ENCODE results near the gene PAAF1. TPM values are rescaled to one million over a fixed set of nuclear protein-coding genes. Genes with fewer than 3 reads are reported as not detected.

Gene PAAF1
- total and polyA plus RNA-seq, 2 experiments from 2014 or later, result 13.6 to 18.1 TPM

DNA sequence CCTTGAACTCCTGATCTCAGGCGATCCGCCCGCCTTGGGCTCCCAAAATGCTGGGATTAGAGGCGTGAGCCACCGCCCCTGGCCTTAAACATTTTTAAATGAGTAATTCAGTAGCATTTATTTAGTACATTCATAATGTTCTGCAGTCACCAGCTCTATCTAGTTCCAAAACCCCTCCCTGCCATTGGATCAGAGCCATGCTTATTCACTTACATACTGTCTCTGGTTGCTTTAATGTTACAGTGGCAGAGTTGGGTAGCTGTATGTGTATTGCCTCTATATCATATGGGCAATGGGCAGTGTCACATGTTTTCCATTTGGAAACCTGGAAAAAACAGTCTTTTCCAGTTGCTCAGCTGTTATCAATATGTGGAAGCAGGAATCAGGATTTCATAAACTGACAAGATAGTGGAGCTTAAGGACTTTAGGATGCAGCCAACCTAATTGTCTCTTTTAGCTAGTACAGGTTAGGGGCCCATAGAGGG, 10.7 kb upstream of the PAAF1 start:
- Mint-ChIP-seq H3K27me3 (ENCODE audit: insufficient read depth, low read depth, poor library complexity) (no peaks in the 10 kb centered on the region), H3K36me3 (ENCODE audit: low read depth) (peaks cover 8% of the 10 kb centered on the region; the same call in 2 of the 3 replicates), H3K4me1 (peaks cover 4% of the 10 kb centered on the region), H3K9me3 (no peaks in the 10 kb centered on the region), H3K27ac (no peak overlapping the region), H3K4me3 (no peak overlapping the region)
- no peak overlapping the region for H3K4me3 ChIP-seq
- H2AFZ ChIP-seq, result no peak overlapping the region
- TF ChIP-seq, protein P1, sequence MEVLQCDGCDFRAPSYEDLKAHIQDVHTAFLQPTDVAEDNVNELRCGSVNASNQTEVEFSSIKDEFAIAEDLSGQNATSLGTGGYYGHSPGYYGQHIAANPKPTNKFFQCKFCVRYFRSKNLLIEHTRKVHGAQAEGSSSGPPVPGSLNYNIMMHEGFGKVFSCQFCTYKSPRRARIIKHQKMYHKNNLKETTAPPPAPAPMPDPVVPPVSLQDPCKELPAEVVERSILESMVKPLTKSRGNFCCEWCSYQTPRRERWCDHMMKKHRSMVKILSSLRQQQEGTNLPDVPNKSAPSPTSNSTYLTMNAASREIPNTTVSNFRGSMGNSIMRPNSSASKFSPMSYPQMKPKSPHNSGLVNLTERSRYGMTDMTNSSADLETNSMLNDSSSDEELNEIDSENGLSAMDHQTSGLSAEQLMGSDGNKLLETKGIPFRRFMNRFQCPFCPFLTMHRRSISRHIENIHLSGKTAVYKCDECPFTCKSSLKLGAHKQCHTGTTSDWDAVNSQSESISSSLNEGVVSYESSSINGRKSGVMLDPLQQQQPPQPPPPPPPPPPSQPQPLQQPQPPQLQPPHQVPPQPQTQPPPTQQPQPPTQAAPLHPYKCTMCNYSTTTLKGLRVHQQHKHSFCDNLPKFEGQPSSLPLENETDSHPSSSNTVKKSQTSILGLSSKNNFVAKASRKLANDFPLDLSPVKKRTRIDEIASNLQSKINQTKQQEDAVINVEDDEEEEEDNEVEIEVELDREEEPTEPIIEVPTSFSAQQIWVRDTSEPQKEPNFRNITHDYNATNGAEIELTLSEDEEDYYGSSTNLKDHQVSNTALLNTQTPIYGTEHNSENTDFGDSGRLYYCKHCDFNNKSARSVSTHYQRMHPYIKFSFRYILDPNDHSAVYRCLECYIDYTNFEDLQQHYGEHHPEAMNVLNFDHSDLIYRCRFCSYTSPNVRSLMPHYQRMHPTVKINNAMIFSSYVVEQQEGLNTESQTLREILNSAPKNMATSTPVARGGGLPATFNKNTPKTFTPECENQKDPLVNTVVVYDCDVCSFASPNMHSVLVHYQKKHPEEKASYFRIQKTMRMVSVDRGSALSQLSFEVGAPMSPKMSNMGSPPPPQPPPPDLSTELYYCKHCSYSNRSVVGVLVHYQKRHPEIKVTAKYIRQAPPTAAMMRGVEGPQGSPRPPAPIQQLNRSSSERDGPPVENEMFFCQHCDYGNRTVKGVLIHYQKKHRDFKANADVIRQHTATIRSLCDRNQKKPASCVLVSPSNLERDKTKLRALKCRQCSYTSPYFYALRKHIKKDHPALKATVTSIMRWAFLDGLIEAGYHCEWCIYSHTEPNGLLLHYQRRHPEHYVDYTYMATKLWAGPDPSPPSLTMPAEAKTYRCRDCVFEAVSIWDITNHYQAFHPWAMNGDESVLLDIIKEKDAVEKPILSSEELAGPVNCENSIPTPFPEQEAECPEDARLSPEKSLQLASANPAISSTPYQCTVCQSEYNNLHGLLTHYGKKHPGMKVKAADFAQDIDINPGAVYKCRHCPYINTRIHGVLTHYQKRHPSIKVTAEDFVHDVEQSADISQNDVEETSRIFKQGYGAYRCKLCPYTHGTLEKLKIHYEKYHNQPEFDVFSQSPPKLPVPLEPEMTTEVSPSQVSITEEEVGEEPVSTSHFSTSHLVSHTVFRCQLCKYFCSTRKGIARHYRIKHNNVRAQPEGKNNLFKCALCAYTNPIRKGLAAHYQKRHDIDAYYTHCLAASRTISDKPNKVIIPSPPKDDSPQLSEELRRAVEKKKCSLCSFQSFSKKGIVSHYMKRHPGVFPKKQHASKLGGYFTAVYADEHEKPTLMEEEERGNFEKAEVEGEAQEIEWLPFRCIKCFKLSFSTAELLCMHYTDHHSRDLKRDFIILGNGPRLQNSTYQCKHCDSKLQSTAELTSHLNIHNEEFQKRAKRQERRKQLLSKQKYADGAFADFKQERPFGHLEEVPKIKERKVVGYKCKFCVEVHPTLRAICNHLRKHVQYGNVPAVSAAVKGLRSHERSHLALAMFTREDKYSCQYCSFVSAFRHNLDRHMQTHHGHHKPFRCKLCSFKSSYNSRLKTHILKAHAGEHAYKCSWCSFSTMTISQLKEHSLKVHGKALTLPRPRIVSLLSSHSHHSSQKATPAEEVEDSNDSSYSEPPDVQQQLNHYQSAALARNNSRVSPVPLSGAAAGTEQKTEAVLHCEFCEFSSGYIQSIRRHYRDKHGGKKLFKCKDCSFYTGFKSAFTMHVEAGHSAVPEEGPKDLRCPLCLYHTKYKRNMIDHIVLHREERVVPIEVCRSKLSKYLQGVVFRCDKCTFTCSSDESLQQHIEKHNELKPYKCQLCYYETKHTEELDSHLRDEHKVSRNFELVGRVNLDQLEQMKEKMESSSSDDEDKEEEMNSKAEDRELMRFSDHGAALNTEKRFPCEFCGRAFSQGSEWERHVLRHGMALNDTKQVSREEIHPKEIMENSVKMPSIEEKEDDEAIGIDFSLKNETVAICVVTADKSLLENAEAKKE (CRISPR knock-in tag; IDR thresholded peaks at IDR 0.05), result no peak
- TF ChIP-seq STAT1 (IDR thresholded peaks at IDR 0.05; ENCODE audit: unreplicated experiment) (no peak), POLR2AphosphoS5 (IDR thresholded peaks at IDR 0.05; ENCODE audit: low read depth) (no peak), ZNF114 (CRISPR knock-in tag; IDR thresholded peaks at IDR 0.05) (no peak), EZH2phosphoT487 (IDR thresholded peaks at IDR 0.05; ENCODE audit: unreplicated experiment) (no peak), NANOG (IDR thresholded peaks at IDR 0.05; ENCODE audit: borderline replicate concordance) (no peak), EZH2 (IDR thresholded peaks at IDR 0.05; ENCODE audit: low read depth, unreplicated experiment) (no peak), ZNF331 (CRISPR knock-in tag; IDR thresholded peaks at IDR 0.05; ENCODE audit: low read depth) (no peak), CREB1 (CRISPR knock-in tag; IDR thresholded peaks at IDR 0.05; ENCODE audit: low read depth) (no peak), JUNB (IDR thresholded peaks at IDR 0.05; ENCODE audit: unreplicated experiment) (no peak)
- TF ChIP-seq, protein P2, sequence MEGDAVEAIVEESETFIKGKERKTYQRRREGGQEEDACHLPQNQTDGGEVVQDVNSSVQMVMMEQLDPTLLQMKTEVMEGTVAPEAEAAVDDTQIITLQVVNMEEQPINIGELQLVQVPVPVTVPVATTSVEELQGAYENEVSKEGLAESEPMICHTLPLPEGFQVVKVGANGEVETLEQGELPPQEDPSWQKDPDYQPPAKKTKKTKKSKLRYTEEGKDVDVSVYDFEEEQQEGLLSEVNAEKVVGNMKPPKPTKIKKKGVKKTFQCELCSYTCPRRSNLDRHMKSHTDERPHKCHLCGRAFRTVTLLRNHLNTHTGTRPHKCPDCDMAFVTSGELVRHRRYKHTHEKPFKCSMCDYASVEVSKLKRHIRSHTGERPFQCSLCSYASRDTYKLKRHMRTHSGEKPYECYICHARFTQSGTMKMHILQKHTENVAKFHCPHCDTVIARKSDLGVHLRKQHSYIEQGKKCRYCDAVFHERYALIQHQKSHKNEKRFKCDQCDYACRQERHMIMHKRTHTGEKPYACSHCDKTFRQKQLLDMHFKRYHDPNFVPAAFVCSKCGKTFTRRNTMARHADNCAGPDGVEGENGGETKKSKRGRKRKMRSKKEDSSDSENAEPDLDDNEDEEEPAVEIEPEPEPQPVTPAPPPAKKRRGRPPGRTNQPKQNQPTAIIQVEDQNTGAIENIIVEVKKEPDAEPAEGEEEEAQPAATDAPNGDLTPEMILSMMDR (conservative IDR thresholded peaks at IDR 0.05; ENCODE audit: low read depth in 2 of 2), result no peak
- TF ChIP-seq, protein P3, sequence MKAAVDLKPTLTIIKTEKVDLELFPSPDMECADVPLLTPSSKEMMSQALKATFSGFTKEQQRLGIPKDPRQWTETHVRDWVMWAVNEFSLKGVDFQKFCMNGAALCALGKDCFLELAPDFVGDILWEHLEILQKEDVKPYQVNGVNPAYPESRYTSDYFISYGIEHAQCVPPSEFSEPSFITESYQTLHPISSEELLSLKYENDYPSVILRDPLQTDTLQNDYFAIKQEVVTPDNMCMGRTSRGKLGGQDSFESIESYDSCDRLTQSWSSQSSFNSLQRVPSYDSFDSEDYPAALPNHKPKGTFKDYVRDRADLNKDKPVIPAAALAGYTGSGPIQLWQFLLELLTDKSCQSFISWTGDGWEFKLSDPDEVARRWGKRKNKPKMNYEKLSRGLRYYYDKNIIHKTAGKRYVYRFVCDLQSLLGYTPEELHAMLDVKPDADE (IDR thresholded peaks at IDR 0.05), result no peak
- TF ChIP-seq, protein P4, sequence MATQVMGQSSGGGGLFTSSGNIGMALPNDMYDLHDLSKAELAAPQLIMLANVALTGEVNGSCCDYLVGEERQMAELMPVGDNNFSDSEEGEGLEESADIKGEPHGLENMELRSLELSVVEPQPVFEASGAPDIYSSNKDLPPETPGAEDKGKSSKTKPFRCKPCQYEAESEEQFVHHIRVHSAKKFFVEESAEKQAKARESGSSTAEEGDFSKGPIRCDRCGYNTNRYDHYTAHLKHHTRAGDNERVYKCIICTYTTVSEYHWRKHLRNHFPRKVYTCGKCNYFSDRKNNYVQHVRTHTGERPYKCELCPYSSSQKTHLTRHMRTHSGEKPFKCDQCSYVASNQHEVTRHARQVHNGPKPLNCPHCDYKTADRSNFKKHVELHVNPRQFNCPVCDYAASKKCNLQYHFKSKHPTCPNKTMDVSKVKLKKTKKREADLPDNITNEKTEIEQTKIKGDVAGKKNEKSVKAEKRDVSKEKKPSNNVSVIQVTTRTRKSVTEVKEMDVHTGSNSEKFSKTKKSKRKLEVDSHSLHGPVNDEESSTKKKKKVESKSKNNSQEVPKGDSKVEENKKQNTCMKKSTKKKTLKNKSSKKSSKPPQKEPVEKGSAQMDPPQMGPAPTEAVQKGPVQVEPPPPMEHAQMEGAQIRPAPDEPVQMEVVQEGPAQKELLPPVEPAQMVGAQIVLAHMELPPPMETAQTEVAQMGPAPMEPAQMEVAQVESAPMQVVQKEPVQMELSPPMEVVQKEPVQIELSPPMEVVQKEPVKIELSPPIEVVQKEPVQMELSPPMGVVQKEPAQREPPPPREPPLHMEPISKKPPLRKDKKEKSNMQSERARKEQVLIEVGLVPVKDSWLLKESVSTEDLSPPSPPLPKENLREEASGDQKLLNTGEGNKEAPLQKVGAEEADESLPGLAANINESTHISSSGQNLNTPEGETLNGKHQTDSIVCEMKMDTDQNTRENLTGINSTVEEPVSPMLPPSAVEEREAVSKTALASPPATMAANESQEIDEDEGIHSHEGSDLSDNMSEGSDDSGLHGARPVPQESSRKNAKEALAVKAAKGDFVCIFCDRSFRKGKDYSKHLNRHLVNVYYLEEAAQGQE (IDR thresholded peaks at IDR 0.05; ENCODE audit: unreplicated experiment), result no peak
- H3F3A ChIP-seq (replicated peaks; ENCODE audit: low read depth), result 0 out of 2 replicates have a peak, but pooled peaks cover 6% of the 10 kb centered on the region
- H3K4me2 ChIP-seq, result no peak overlapping the region
- no peaks in the 10 kb centered on the region for H3K79me2 ChIP-seq (replicated peaks; ENCODE audit: insufficient read depth)
- H3K27ac ChIP-seq (ENCODE audit: low read depth), result no peak overlapping the region; the same call in 1 of the 2 replicates
- no peaks in the 10 kb centered on the region for H3K27me3 ChIP-seq (ENCODE audit: insufficient read depth)
- H3K9me2 ChIP-seq (ENCODE audit: insufficient read depth), result no peaks in the 10 kb centered on the region
- ATAC-seq (no peak), DNase-seq (ENCODE audit: low spot score) (no peak)
- no peaks in the 10 kb centered on the region; the same call in 1 of the 2 replicates for H3K36me3 ChIP-seq (ENCODE audit: insufficient read depth)
- peaks cover 10% of the 10 kb centered on the region for H3K4me1 ChIP-seq (ENCODE audit: insufficient read depth)
- 0 out of 2 replicates have a peak, but pooled peaks cover 2% of the 10 kb centered on the region for H4K20me1 ChIP-seq (replicated peaks; ENCODE audit: insufficient read depth)
